HAP-1 (cell line): Measurements from ENCODE around the gene SLFN5.
"Not testable (repeated sequence)": the region's sequence is repeated elsewhere in the genome, so short reads cannot be mapped to it uniquely, and the experiment has no call there.

Source experiments
- DNase-seq, 2 experiments: peaks; one replicate each; pipeline ENCODE4 v3.0.0-alpha.2; 2016 to 2020; ENCODE audit warnings: low spot score in 2 of 2
- H3K27me3 ChIP-seq: fragments of 250-450 bp; sonication (Bioruptor Pico); 2 replicates; pipeline ENCODE4 v1.5.1; 2020; ENCODE audit warnings: low read depth, mild to moderate bottlenecking, moderate library complexity
- H3K36me3 ChIP-seq: fragments of 250-450 bp; sonication (Bioruptor Pico); replicated peaks from 2 replicates; pipeline ENCODE4 v1.5.1; 2020; ENCODE audit warnings: mild to moderate bottlenecking
- H3K4me1 ChIP-seq: fragments of 250-450 bp; sonication (Bioruptor Pico); 2 replicates; pipeline ENCODE4 v1.5.1; 2020; ENCODE audit warnings: mild to moderate bottlenecking
- H3K4me3 ChIP-seq: fragments of 250-450 bp; sonication (Bioruptor Pico); 2 replicates; pipeline ENCODE4 v1.5.1; 2020; ENCODE audit warnings: mild to moderate bottlenecking, moderate library complexity
- H3K9me3 ChIP-seq: fragments of 250-450 bp; sonication (Bioruptor Pico); 2 replicates; pipeline ENCODE4 v1.5.1; 2020; ENCODE audit warnings: mild to moderate bottlenecking, moderate library complexity
- in situ Hi-C: fragments of 300-500 bp; cut with MboI; formaldehyde crosslinking; loops from 3 replicates; pipeline ENCODE4 v1.14.3; 2020; ENCODE audit warnings: low sequenced_read_pairs, inconsistent platforms, mixed read lengths

The SLFN5 gene

GRCh38 chr17:35286120-35286781 lies 43.4 kb downstream of the SLFN5 start:
- Histone ChIP-seq H3K4me3 (no peak overlapping the region), H3K9me3 (no peaks in the 10 kb centered on the region), H3K4me1 (no peaks in the 10 kb centered on the region), H3K36me3 (no peaks in the 10 kb centered on the region), H3K27me3 (no peaks in the 10 kb centered on the region)
- no peak for DNase-seq
- in situ Hi-C loops: no loop called here

GRCh38 chr17:35287286-35287811 lies 44.5 kb downstream of the SLFN5 start:
- Histone ChIP-seq H3K4me3 (no peak overlapping the region), H3K36me3 (no peaks in the 10 kb centered on the region), H3K4me1 (no peaks in the 10 kb centered on the region), H3K9me3 (no peaks in the 10 kb centered on the region), H3K27me3 (no peaks in the 10 kb centered on the region)
- in situ Hi-C loops: no loop called here
- no peak for DNase-seq

GRCh38 chr17:35289222-35289621 lies 46.4 kb downstream of the SLFN5 start:
- Histone ChIP-seq H3K27me3 (no peaks in the 10 kb centered on the region), H3K9me3 (no peaks in the 10 kb centered on the region), H3K4me3 (no peak overlapping the region), H3K36me3 (no peaks in the 10 kb centered on the region), H3K4me1 (no peaks in the 10 kb centered on the region)
- DNase-seq: no peak
- in situ Hi-C loops: no loop called here

GRCh38 chr17:35291802-35292201 lies 48.9 kb downstream of the SLFN5 start:
- H3K9me3 ChIP-seq: no peaks in the 10 kb centered on the region; the same call in 1 of the 2 replicates
- in situ Hi-C loops: no loop called here
- DNase-seq: no peak
- no peak overlapping the region for H3K4me3 ChIP-seq
- no peaks in the 10 kb centered on the region for H3K36me3 ChIP-seq
- no peaks in the 10 kb centered on the region for H3K27me3 ChIP-seq
- no peaks in the 10 kb centered on the region for H3K4me1 ChIP-seq

GRCh38 chr17:35293151-35293847 lies 50.4 kb downstream of the SLFN5 start:
- Histone ChIP-seq H3K4me3 (no peak overlapping the region), H3K4me1 (no peaks in the 10 kb centered on the region), H3K36me3 (no peaks in the 10 kb centered on the region), H3K27me3 (no peaks in the 10 kb centered on the region), H3K9me3 (no peaks in the 10 kb centered on the region; the same call in 1 of the 2 replicates)
- no peak for DNase-seq
- in situ Hi-C loops: no loop called here

- no peak overlapping the region for H3K4me3 ChIP-seq
- H3K36me3 ChIP-seq: no peaks in the 10 kb centered on the region
- in situ Hi-C loops: no loop called here
- no peaks in the 10 kb centered on the region for H3K27me3 ChIP-seq
- DNase-seq: no peak
- H3K9me3 ChIP-seq: no peaks in the 10 kb centered on the region; the same call in 1 of the 2 replicates
- H3K4me1 ChIP-seq: no peaks in the 10 kb centered on the region
These were observed 51.9 kb downstream of the SLFN5 start for GRCh38 chr17:35294756-35295155.

- Histone ChIP-seq H3K36me3 (no peaks in the 10 kb centered on the region), H3K9me3 (no peaks in the 10 kb centered on the region; the same call in 1 of the 2 replicates), H3K27me3 (no peaks in the 10 kb centered on the region), H3K4me1 (no peaks in the 10 kb centered on the region), H3K4me3 (no peak overlapping the region)
- no peak for DNase-seq
- in situ Hi-C loops: no loop called here
These were observed 52.8 kb downstream of the SLFN5 start for GRCh38 chr17:35295686-35296085.

GRCh38 chr17:35297666-35298065 lies 54.8 kb downstream of the SLFN5 start:
- Histone ChIP-seq H3K9me3 (peaks cover 2% of the 10 kb centered on the region), H3K27me3 (no peaks in the 10 kb centered on the region), H3K4me1 (no peaks in the 10 kb centered on the region), H3K36me3 (no peaks in the 10 kb centered on the region), H3K4me3 (no peak overlapping the region)
- no peak for DNase-seq
- in situ Hi-C loops: no loop called here

- H3K9me3 ChIP-seq: peaks cover 2% of the 10 kb centered on the region
- H3K36me3 ChIP-seq: no peaks in the 10 kb centered on the region
- no peak overlapping the region for H3K4me3 ChIP-seq
- in situ Hi-C loops: no loop called here
- H3K27me3 ChIP-seq: no peaks in the 10 kb centered on the region
- H3K4me1 ChIP-seq: no peaks in the 10 kb centered on the region
- no peak for DNase-seq
These were observed 55.8 kb downstream of the SLFN5 start for GRCh38 chr17:35298639-35299038.

- no peaks in the 10 kb centered on the region for H3K36me3 ChIP-seq
- in situ Hi-C loops: no loop called here
- H3K4me1 ChIP-seq: no peaks in the 10 kb centered on the region
- H3K9me3 ChIP-seq: peaks cover 2% of the 10 kb centered on the region
- no peak overlapping the region for H3K4me3 ChIP-seq
- DNase-seq: no peak
- no peaks in the 10 kb centered on the region for H3K27me3 ChIP-seq
These were observed 56.3 kb downstream of the SLFN5 start for GRCh38 chr17:35299135-35299534.

- H3K4me3 ChIP-seq, DNase-seq, H3K4me1 ChIP-seq, H3K36me3 ChIP-seq, H3K9me3 ChIP-seq, H3K27me3 ChIP-seq, in situ Hi-C loops: not testable (repeated sequence)
These were observed 66.5 kb downstream of the SLFN5 start for GRCh38 chr17:35309345-35309744.

GRCh38 chr17:35312346-35312745 lies 69.5 kb downstream of the SLFN5 start:
- Histone ChIP-seq H3K27me3 (no peaks in the 10 kb centered on the region), H3K4me1 (no peaks in the 10 kb centered on the region), H3K36me3 (no peaks in the 10 kb centered on the region), H3K9me3 (no peaks in the 10 kb centered on the region; the same call in 1 of the 2 replicates), H3K4me3 (no peak overlapping the region)
- no peak for DNase-seq
- in situ Hi-C loops: loop anchor here (5.0 to 10.0 kb wide), 2 partner anchors 58 to 225 kb away; partner anchors contain the start of gene SLFN12L

- DNase-seq: peak; percentile 54 to 59
- in situ Hi-C loops: loop anchor here (5.0 to 10.0 kb wide), 2 partner anchors 58 to 224 kb away; partner anchors contain the start of gene SLFN12L
These were observed 70.2 kb downstream of the SLFN5 start for GRCh38 chr17:35312790-35313711.

More at GRCh38 chr17:35312790-35313711, 70.2 kb downstream of the SLFN5 start:
- H3K36me3 ChIP-seq: no peaks in the 10 kb centered on the region
- H3K27me3 ChIP-seq: no peaks in the 10 kb centered on the region
- H3K9me3 ChIP-seq: no peaks in the 10 kb centered on the region; the same call in 1 of the 2 replicates
- H3K4me1 ChIP-seq: no peaks in the 10 kb centered on the region
- no peak overlapping the region for H3K4me3 ChIP-seq
